GM20000 (cell line): ENCODE measurements around the gene HS3ST2.
"Not testable (repeated sequence)": the region's sequence is repeated elsewhere in the genome, so short reads cannot be mapped to it uniquely, and the experiment has no call there.

ENCODE experiments used
- DNase-seq: peaks from one replicate; pipeline ENCODE4 v3.0.0; 2012; ENCODE audit warnings: low spot score
- TF ChIP-seq, protein P1 (sequence below): IDR thresholded peaks from 2 replicates; pipeline ENCODE4 v1.5.1; 2012; ENCODE audit warnings: mild to moderate bottlenecking, control low read depth; ENCODE audit errors: extremely low read depth, missing control alignments

Gene HS3ST2

GRCh38 chr16:22888791-22889190 is 74.8 kb downstream of the HS3ST2 start:
- TF ChIP-seq, protein P1, sequence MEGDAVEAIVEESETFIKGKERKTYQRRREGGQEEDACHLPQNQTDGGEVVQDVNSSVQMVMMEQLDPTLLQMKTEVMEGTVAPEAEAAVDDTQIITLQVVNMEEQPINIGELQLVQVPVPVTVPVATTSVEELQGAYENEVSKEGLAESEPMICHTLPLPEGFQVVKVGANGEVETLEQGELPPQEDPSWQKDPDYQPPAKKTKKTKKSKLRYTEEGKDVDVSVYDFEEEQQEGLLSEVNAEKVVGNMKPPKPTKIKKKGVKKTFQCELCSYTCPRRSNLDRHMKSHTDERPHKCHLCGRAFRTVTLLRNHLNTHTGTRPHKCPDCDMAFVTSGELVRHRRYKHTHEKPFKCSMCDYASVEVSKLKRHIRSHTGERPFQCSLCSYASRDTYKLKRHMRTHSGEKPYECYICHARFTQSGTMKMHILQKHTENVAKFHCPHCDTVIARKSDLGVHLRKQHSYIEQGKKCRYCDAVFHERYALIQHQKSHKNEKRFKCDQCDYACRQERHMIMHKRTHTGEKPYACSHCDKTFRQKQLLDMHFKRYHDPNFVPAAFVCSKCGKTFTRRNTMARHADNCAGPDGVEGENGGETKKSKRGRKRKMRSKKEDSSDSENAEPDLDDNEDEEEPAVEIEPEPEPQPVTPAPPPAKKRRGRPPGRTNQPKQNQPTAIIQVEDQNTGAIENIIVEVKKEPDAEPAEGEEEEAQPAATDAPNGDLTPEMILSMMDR = no peak
- no peak for DNase-seq

DNA sequence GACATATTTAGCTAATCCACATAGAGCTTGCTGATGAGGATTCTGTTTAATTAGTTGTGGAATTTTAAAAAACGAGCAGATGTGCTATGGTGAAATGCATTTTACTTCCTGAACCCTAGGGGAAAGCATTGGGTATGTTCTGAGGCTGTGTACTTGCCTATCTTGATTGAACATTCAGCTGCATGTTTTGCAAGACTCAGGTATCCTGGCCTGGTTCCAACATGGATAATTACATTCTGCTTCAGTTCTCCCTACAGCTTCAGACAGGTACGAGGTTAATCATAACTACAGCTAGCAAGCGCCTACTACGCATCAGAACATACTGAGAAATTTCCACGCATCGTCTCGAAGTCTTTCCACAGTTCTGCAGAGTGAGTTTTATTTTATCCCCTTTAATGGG is 77.0 kb downstream of the HS3ST2 start:
- no peak for DNase-seq
- TF ChIP-seq, protein P1 = no peak

DNA sequence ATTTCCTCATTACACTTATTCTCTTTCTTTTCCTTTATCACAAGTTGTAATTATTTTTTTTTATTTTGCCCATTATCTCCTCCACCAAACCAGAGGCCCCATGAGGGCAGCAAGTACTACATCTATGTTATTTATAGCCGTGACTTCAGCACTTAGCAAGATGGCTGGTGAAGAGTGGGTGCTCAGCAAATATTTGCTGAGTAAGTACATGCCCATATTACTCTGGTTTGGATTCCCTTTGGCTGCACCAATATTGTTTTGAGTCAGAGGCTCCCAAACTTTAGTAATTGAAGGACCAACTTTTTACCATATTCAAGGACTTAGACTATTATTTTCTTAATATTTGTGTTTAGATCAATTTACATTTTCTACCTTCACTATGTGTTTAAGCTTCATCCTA is 83.2 kb downstream of the HS3ST2 start:
- TF ChIP-seq, protein P1 = no peak
- no peak for DNase-seq

GRCh38 chr16:22898131-22898530 is 84.2 kb downstream of the HS3ST2 start:
- TF ChIP-seq, protein P1 = no peak

GRCh38 chr16:22898874-22899348 is 84.9 kb downstream of the HS3ST2 start:
- DNase-seq = peak; percentile 23
- TF ChIP-seq, protein P1 = peak; percentile 43

More at GRCh38 chr16:22898131-22898530, 84.2 kb downstream of the HS3ST2 start:
- no peak for DNase-seq

GRCh38 chr16:22899567-22899966 is 85.6 kb downstream of the HS3ST2 start:
- not testable (repeated sequence) for DNase-seq

- DNase-seq = no peak
These were observed 86.9 kb downstream of the HS3ST2 start for GRCh38 chr16:22900863-22901262.

GRCh38 chr16:22901563-22901962 is 87.6 kb downstream of the HS3ST2 start:
- no peak for DNase-seq

More at GRCh38 chr16:22900863-22901262, 86.9 kb downstream of the HS3ST2 start:
- TF ChIP-seq, protein P1 = no peak

More at GRCh38 chr16:22901563-22901962, 87.6 kb downstream of the HS3ST2 start:
- TF ChIP-seq, protein P1 = no peak
